Left forelimb (tissue), 1 donor: ENCODE results near the gene PKHD1.

Experiments used
- DNase-seq: peaks from one replicate; pipeline ENCODE4 v3.0.0-alpha.2; 2018; ENCODE audit warnings: low spot score

PKHD1 gene

GRCh38 chr6:51793393-51793792 lies 294.0 kb downstream of the PKHD1 start:
- DNase-seq: no peak

- no peak for DNase-seq
Observed at GRCh38 chr6:51792273-51793030, 295.0 kb downstream of the PKHD1 start.

GRCh38 chr6:51790946-51791345 lies 296.5 kb downstream of the PKHD1 start:
- DNase-seq: no peak

- DNase-seq: no peak
Observed at GRCh38 chr6:51788121-51788520, 299.3 kb downstream of the PKHD1 start.

DNA sequence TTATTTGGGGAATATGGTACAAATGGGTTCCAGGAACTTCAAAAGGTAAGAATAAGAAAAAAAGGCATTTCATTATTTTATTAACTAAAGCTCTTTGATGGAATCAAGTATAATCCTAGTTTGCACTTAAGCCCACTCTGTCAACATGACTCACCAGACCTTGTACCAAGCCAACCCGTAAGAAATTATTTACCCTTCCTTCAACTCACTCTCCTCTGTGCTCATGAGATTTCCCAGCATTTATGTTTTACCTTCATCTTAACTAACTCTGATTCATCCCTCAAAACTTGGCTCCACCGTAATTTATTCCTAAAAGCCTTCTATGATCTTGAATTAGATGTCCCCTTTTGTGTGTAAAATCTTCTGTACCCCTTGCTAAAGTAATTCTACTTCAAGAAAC lies 308.7 kb downstream of the PKHD1 start:
- no peak for DNase-seq

GRCh38 chr6:51777618-51778017 lies 309.8 kb downstream of the PKHD1 start:
- no peak for DNase-seq

DNA sequence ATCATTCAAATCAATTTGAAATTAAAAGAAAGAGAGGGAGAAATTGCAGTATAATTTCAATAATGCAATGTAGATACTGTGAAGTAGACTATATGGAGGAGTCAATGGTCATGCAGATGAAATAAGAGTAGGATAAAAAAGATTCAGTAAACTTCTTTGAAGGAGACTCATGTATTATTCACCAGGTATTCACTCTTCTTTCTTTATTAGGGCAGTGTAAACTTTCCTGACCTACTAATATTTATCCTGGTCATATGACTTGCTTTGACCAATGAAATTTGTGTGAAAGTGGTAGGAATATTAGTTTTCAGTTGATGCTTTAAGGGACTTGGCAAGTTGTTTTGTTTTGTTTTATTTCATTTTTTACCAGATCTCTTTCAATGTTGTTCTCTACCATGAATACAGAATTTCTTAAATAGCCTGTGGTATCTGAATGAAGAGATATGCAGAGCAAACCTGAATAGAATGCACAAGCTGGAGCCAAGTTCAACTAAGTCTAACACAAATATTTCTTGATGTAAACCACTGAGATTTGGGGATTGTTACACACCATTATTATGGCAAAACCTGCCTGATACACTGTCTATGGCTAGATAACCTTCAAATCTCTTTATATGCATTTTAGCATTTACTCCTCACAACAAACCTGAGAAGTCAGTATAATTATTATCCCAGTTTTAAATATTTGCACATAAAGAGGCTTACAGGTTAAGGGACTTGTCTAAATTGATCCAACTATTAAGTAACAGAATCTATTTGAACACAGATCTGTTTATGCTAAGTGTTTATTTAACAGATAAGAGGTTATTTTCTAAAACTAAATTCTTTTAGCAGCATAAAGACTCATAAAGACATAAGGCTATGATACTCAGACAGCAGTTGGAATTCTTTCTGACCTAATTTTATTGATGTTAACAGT lies 311.2 kb downstream of the PKHD1 start:
- no peak for DNase-seq

DNA sequence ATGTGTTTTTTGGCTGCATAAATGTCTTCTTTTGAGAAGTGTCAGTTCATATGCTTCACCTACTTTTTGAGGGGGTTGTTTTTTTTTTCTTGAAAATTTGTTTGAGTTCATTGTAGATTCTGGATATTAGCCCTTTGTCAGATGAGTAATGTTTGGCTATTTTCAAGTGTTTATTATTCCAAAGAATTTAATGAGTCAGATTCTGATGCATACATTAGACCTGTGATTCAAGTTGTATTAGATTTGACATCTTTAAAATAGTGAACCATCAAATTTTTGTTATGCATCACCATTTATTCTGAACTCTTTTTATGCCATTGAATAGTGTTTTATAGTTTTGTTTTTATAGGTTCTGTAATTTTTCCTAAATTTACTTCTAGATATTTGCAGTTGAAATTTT lies 319.3 kb downstream of the PKHD1 start:
- no peak for DNase-seq

- DNase-seq: no peak
Observed at GRCh38 chr6:51765230-51765629, 322.2 kb downstream of the PKHD1 start.

GRCh38 chr6:51753635-51754034 lies 333.8 kb downstream of the PKHD1 start:
- no peak for DNase-seq

- no peak for DNase-seq
Observed at GRCh38 chr6:51743999-51744398, 343.4 kb downstream of the PKHD1 start.

DNA sequence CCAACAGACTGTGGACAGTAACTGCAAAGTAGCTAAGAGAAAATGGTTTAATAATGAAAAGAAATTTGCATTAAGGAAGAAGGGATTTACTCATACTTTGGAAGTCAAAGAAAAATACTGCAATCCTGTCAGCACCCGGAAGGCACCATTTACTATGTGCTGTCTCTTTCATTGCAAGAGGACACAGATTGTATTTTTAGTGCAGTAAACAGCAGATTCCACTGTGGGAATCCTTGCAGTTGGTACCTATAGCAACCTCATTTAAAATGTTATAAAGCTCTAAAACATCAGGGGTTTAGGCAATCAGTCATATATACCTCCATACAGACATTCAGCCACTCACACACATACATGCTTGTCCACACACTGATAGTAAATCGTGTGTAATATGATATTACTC lies 346.8 kb downstream of the PKHD1 start:
- DNase-seq: no peak

- no peak for DNase-seq
Observed at GRCh38 chr6:51738614-51739013, 348.8 kb downstream of the PKHD1 start.

- no peak for DNase-seq
Observed at GRCh38 chr6:51737580-51738360, 349.6 kb downstream of the PKHD1 start.

DNA sequence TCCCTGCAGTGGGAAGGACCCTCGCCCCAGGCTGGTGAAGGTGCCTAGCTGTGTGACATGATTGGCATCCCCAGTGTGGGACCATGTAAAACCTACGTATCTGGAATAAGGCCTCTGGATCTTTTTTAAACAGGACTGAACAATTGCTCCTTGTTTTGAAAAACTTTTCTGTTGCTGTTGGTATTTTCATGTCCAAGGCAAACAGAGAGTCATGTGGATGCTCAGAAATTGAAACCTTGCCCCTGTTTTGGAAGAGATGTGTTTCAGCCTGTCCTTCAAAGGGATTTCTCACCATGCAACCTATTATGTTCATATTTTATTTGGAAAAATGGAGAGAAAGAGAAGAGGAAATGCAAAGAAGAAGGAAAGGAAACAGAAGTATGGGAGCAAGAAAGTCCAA lies 362.3 kb downstream of the PKHD1 start:
- no peak for DNase-seq

- DNase-seq: no peak
Observed at GRCh38 chr6:51720327-51720726, 367.1 kb downstream of the PKHD1 start.

GRCh38 chr6:51719297-51719696 lies 368.1 kb downstream of the PKHD1 start:
- DNase-seq: no peak

- DNase-seq: no peak
Observed at GRCh38 chr6:51718533-51718932, 368.9 kb downstream of the PKHD1 start.

DNA sequence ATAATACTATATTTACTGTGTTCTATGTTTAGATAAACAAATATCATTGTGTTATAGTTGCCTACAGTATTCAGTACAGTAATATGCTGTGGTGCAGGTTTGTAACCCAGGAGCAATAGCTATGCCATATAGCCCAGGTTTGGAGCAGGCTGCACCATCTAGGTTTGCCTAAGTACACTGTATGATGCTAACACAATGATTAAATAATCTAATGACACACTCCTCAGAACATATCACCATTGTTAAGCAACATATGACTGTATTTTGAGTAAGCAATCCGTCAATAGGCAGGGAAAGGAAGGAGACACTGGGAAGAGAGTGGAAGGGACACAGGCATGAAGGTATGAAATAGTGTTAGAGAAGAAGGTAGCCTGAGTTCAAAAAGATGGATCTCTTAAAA lies 369.9 kb downstream of the PKHD1 start:
- DNase-seq: no peak

DNA sequence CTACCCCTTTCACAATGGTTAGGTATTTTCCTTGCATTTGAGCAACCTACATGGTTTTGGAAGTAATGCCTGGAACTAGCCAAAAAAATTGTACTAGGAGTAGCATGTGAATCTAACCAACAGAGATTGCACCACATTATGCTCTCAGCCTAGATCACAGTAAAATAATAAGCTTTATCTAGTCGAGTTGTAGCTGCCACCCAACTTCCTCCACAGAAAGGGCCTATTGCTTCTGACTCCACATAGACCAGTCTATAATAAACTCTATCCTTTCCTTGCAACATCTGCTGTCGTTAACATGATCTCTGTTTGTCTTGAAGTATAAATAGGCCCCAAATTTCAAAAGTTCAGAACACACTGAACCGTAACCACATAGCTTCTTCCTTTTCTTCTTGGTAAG lies 375.5 kb downstream of the PKHD1 start:
- no peak for DNase-seq

DNA sequence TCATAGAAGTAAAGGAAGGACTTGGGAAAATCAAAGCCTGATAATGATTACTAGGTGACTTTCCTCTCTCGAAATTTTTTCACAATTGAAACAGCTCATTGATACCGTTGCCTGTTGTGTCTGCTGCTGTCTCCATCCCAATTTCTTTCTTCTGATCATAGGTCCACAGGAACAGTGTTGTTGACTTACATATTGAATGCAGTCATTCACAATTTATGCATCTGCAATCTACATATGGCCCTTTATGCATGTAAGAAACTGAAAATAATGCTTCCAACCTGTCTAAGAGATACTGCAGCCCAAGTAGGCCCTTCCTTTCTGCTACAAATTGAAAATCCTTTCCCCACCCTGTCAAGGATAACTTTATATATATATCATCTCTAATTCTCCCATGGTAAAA lies 381.3 kb downstream of the PKHD1 start:
- no peak for DNase-seq

- no peak for DNase-seq
Observed at GRCh38 chr6:51704932-51705540, 382.4 kb downstream of the PKHD1 start.
